ENCODE results near the gene C1QTNF2. TPM values are rescaled to one million over a fixed set of nuclear protein-coding genes. Genes with fewer than 3 reads are reported as not detected.
A peak's percentile ranks its signal among the peaks of the same experiment; 100 is the strongest.

C1QTNF2 gene
- total and polyA plus RNA-seq, 7 donors, result 0.08 to 1.8 (median 0.35) TPM

DNA sequence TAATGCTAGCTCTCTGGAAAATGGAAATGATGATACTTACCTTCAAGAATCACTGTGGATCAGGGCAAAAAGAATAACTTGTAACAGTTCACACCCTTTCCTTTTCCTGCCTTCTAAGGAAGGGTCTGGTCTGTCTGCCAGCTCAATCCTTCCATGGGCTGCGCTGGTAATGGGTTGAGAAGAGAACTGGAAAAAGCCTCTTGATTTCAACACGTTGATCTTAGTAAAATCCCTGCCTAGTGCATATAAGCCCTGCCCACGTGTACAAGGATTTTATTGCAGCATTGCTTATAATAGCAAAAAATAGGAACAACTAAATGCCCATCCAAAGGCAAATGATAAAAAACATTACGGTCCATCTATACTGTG is 20.5 kb downstream of the C1QTNF2 start:
- Histone ChIP-seq H3K27me3 (ENCODE audit: insufficient read depth in 3 of 3, low read length in 2 of 3) (no peaks in the 10 kb centered on the region), H3K9me3 (no peaks in the 10 kb centered on the region), H3K36me3 (ENCODE audit: insufficient read depth in 1 of 2, low read depth in 1 of 2) (no peaks in the 10 kb centered on the region), H3K4me3 (no peak overlapping the region), H3K4me1 (peaks cover 8% of the 10 kb centered on the region), H3K27ac (no peak overlapping the region)
- intact Hi-C loops (cut with DNase I), result loop anchor here (5.0 kb wide), 2 partner anchors 268 to 328 kb away; no protein-coding TSS in a partner anchor
- no peak for DNase-seq
- ATAC-seq, result no peak
- TF ChIP-seq, protein P1, sequence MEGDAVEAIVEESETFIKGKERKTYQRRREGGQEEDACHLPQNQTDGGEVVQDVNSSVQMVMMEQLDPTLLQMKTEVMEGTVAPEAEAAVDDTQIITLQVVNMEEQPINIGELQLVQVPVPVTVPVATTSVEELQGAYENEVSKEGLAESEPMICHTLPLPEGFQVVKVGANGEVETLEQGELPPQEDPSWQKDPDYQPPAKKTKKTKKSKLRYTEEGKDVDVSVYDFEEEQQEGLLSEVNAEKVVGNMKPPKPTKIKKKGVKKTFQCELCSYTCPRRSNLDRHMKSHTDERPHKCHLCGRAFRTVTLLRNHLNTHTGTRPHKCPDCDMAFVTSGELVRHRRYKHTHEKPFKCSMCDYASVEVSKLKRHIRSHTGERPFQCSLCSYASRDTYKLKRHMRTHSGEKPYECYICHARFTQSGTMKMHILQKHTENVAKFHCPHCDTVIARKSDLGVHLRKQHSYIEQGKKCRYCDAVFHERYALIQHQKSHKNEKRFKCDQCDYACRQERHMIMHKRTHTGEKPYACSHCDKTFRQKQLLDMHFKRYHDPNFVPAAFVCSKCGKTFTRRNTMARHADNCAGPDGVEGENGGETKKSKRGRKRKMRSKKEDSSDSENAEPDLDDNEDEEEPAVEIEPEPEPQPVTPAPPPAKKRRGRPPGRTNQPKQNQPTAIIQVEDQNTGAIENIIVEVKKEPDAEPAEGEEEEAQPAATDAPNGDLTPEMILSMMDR (IDR thresholded peaks at IDR 0.05), result no peak
- WGBS, 3 donors, result 64 to 71% (median 68%) methylated on average over 4 of the region's 4 CpGs

DNA sequence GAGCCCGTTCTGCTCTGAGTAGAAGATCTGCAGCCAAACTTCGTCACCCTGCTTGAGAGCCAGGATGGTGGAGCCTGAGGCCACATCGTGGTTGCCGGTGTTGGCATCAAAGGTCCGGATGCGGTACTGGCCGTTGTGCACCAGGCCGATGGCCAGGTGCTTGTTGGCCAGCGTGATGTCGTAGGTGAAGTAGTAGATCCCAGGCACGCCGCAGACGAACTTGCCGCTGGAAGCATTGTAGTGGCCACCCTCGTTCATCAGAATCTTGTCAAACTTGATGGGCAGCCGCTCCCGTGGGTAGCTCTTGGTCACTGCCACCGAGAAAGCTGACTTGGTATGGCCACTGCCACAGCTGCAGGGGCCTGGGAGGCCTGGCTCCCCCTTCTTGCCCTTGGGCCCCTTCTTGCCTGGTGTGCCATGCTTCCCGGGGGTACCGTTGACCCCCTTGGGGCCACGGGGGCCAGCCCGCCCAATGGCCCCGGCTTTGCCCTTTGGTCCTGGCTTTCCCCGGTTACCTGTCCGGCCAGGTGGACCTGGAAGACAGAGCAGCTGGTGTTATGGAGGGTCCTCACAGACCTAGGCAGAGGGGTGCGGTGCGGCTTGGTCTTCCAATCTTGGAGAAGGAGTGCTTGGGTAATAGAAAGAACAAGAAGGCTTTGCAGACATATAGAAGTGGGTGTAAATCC is 21.0 kb downstream of the C1QTNF2 start:
- Histone ChIP-seq H3K4me1 (peaks cover 8% of the 10 kb centered on the region), H3K9me3 (no peaks in the 10 kb centered on the region), H3K27me3 (ENCODE audit: insufficient read depth in 3 of 3, low read length in 2 of 3) (no peaks in the 10 kb centered on the region), H3K36me3 (ENCODE audit: insufficient read depth in 1 of 2, low read depth in 1 of 2) (no peaks in the 10 kb centered on the region), H3K4me3 (no peak overlapping the region), H3K27ac (no peak overlapping the region)
- TF ChIP-seq, protein P1 (IDR thresholded peaks at IDR 0.05), result no peak
- intact Hi-C loops (cut with DNase I), result loop anchor here (5.0 kb wide), 2 partner anchors 267 to 327 kb away; no protein-coding TSS in a partner anchor
- no peak for ATAC-seq
- no peak for DNase-seq
- 93 to 95% (median 95%) methylated on average over 27 of the region's 27 CpGs for WGBS, 3 donors

DNA sequence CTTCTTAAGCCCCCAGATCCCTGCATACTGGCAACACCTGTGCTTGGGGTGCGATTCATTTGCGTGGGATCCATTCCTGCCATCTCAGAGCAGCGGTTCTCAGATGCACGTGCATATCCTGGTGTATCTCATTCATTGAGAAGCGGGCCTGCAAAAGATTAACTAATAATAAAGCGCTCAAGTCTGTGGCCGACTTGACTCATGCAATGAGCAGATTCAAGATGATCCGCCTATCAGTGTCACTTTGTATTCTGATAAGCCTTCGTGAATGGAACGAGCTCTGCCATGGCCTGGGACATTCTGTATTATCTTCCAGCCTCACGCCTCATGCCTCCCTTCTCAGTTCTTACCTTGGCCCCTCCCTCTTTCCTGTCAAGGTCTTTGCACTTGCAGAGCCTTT is 22.3 kb downstream of the C1QTNF2 start:
- 78 to 85% (median 84%) methylated on average over 11 of the region's 11 CpGs for WGBS, 3 donors
- ATAC-seq, result no peak
- Histone ChIP-seq H3K4me3 (no peak overlapping the region), H3K36me3 (ENCODE audit: insufficient read depth in 1 of 2, low read depth in 1 of 2) (no peaks in the 10 kb centered on the region), H3K27me3 (ENCODE audit: insufficient read depth in 3 of 3, low read length in 2 of 3) (no peaks in the 10 kb centered on the region), H3K9me3 (no peaks in the 10 kb centered on the region), H3K27ac (no peak overlapping the region), H3K4me1 (no peaks in the 10 kb centered on the region)
- intact Hi-C loops (cut with DNase I), result loop anchor here (5.0 kb wide), 2 partner anchors 266 to 326 kb away; no protein-coding TSS in a partner anchor
- DNase-seq, result no peak
- TF ChIP-seq, protein P1 (IDR thresholded peaks at IDR 0.05), result no peak

DNA sequence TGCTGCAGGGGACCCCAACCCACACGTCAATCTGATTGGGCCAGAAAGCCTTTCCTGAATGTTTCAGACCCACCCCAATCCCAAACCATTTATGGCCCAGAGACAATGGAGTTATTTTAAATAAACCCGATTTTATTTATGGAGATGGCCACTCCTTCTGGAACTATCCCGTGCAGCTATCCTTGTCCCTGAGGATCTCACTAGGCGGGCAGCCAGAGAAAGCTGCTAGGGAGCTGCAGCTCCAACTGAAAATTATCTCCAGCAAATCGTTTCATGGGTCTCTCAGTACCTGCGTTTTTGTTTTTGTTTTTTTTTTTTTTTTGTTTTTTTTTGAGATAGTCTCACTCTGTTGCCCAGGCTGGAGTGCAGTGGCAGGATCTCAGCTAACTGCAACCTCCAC is 23.0 kb downstream of the C1QTNF2 start:
- ATAC-seq, result no peak
- Histone ChIP-seq H3K36me3 (ENCODE audit: insufficient read depth in 1 of 2, low read depth in 1 of 2) (no peaks in the 10 kb centered on the region), H3K4me3 (no peak overlapping the region), H3K27me3 (ENCODE audit: insufficient read depth in 3 of 3, low read length in 2 of 3) (no peaks in the 10 kb centered on the region), H3K27ac (no peak overlapping the region), H3K9me3 (no peaks in the 10 kb centered on the region), H3K4me1 (no peaks in the 10 kb centered on the region)
- TF ChIP-seq, protein P1 (IDR thresholded peaks at IDR 0.05), result no peak
- 49 to 56% (median 55%) methylated on average over 6 of the region's 6 CpGs for WGBS, 3 donors
- DNase-seq, result peak in 1 of 2 donors; percentile 65
- intact Hi-C loops (cut with DNase I), result loop anchor here (5.0 kb wide), 2 partner anchors 265 to 325 kb away; no protein-coding TSS in a partner anchor

Measured in psoas muscle (tissue), 8 donors.